ENCODE results near the gene SYCN.

Gene SYCN

DNA sequence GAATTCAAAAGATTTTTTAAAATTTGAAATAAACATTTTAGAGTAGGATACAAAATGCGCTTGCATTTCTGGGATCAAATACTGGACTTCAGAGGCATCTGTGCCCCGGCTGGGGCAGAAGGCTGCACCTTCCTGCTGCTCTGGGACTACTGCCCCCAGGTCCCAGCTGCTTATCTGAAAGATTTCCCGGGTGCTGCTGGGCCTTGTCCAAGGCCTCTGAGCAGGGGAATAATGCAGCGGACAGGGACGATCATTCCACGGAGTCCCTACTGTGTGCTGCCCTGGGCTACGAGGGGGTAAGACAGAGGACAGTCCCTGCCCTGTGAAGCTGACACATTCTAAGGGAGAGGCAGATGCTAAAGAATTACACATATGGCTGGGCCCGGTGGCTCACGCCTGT lies 40.4 kb downstream of the SYCN start:
- H3K36me3 ChIP-seq (ENCODE audit: control insufficient read depth, insufficient read depth, low read length) = no peaks in the 10 kb centered on the region
- no peak overlapping the region for H2AFZ ChIP-seq
- H3K4me3 ChIP-seq (ENCODE audit: low read depth, low read length) = no peak overlapping the region
- H3K27me3 ChIP-seq (ENCODE audit: control insufficient read depth, insufficient read depth, low read length) = no peaks in the 10 kb centered on the region
- no peaks in the 10 kb centered on the region for H3K9me3 ChIP-seq (ENCODE audit: control insufficient read depth, low read length)
- H3K9ac ChIP-seq = no peak overlapping the region
- H3K79me2 ChIP-seq = peaks cover 86% of the 10 kb centered on the region
- H3K4me1 ChIP-seq = peaks cover 37% of the 10 kb centered on the region
- no peak overlapping the region for H3K27ac ChIP-seq
- H3K4me2 ChIP-seq (ENCODE audit: low read length) = no peak overlapping the region
- TF ChIP-seq, protein P1, sequence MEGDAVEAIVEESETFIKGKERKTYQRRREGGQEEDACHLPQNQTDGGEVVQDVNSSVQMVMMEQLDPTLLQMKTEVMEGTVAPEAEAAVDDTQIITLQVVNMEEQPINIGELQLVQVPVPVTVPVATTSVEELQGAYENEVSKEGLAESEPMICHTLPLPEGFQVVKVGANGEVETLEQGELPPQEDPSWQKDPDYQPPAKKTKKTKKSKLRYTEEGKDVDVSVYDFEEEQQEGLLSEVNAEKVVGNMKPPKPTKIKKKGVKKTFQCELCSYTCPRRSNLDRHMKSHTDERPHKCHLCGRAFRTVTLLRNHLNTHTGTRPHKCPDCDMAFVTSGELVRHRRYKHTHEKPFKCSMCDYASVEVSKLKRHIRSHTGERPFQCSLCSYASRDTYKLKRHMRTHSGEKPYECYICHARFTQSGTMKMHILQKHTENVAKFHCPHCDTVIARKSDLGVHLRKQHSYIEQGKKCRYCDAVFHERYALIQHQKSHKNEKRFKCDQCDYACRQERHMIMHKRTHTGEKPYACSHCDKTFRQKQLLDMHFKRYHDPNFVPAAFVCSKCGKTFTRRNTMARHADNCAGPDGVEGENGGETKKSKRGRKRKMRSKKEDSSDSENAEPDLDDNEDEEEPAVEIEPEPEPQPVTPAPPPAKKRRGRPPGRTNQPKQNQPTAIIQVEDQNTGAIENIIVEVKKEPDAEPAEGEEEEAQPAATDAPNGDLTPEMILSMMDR (IDR thresholded peaks at IDR 0.05) = no peak

DNA sequence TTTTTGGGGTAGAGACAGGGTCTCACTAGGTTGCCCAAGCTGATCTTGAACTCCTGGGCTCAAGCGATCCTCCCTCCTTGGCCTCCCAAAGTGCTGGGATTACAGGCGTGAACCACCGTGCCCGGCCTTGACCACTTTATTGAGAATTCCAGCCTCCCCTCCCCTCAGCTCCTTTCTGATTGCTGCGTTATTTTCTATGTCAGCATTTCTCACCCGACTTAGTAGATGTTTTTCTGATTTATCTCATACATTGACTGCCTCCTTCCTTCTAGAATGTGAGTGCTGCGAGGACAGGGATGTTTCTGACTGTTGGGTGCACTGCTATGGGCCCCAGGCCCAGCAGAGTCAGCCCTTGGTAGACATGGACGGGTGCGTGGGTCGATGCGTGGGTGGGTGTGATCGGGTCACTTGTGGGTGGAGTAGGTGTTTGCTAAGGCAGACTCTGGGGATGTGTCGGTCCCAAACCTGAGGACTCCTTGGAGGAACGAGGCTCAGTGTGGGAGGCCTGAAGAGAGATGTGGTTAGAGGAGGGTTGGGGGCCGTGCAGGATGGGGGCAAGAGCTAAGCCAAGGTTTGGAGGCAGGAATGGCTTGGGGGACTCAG lies 41.5 kb downstream of the SYCN start:
- Histone ChIP-seq H3K27me3 (ENCODE audit: control insufficient read depth, insufficient read depth, low read length) (no peaks in the 10 kb centered on the region), H3K4me1 (peaks cover 36% of the 10 kb centered on the region), H2AFZ (no peak overlapping the region), H3K79me2 (peaks cover 86% of the 10 kb centered on the region), H3K9me3 (ENCODE audit: control insufficient read depth, low read length) (no peaks in the 10 kb centered on the region), H3K36me3 (ENCODE audit: control insufficient read depth, insufficient read depth, low read length) (no peaks in the 10 kb centered on the region), H3K4me2 (ENCODE audit: low read length) (no peak overlapping the region), H3K27ac (no peak overlapping the region), H3K9ac (no peak overlapping the region), H3K4me3 (ENCODE audit: low read depth, low read length) (no peak overlapping the region)
- TF ChIP-seq, protein P1 (IDR thresholded peaks at IDR 0.05) = no peak

DNA sequence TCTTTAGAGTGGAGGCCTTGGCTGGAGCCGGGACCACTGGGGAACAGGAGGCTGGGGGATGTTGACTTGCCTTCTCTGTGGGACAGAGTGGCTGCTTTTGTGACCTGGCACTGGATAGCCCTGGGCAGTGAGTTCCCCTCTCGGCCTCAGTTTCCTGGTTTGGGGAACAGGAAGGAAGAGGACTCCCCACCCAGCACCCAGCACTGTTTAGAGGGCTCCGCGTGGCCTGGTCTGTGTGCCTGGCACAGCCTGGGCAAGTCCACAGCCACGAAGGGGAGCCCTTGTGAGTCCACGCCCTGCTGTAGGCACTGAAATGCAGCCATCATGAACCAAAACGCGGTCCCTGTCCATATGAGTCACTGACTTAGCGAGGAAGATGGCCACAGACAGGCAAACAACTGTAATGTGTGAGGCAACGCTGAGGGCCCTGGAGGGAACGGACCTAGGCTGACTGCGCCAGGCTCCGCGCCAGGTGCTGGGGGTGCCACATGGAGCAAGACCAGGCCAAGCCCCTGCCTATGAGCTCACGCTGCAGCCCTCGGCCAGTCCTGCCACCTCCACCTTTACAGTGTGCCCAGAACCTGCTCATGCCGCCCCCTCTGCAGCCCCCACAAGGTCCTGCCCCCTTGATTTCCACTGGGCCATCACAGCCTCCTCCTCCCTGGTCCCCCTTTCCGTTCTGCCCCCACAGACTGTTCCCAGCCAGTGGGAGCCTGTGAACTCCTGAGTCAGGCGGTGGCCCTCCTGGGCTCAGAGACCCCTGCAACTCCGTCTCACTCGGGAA lies 43.0 kb downstream of the SYCN start:
- Histone ChIP-seq H3K27me3 (ENCODE audit: control insufficient read depth, insufficient read depth, low read length) (no peaks in the 10 kb centered on the region), H3K4me1 (peaks cover 40% of the 10 kb centered on the region), H3K27ac (no peak overlapping the region), H3K36me3 (ENCODE audit: control insufficient read depth, insufficient read depth, low read length) (no peaks in the 10 kb centered on the region), H3K9me3 (ENCODE audit: control insufficient read depth, low read length) (no peaks in the 10 kb centered on the region), H2AFZ (no peak overlapping the region), H3K79me2 (peaks cover 93% of the 10 kb centered on the region), H3K4me3 (ENCODE audit: low read depth, low read length) (no peak overlapping the region), H3K9ac (no peak overlapping the region), H3K4me2 (ENCODE audit: low read length) (no peak overlapping the region)
- TF ChIP-seq, protein P1 (IDR thresholded peaks at IDR 0.05) = no peak

DNA sequence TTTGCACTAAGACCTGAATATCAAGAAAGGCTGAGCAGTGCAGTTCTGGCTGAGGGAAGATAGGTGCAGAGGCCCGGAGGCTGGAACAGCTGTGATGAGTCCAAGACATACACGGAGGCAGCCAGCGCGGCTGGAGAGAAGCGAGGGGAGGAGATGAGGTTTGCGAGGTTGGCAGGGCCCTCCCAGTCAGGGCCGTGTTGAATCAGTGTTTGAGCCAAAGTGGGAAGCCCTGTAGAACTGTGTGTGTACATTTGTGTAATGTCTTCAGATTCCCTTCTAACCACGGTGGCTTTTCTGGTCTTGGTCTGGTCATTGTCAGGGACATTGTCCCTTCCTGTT lies 43.6 kb downstream of the SYCN start:
- TF ChIP-seq, protein P1 (IDR thresholded peaks at IDR 0.05) = no peak
- H3K9ac ChIP-seq = no peak overlapping the region
- H3K4me3 ChIP-seq (ENCODE audit: low read depth, low read length) = no peak overlapping the region
- H3K4me2 ChIP-seq (ENCODE audit: low read length) = no peak overlapping the region
- H3K4me1 ChIP-seq = peaks cover 45% of the 10 kb centered on the region
- no peak overlapping the region for H3K27ac ChIP-seq
- no peaks in the 10 kb centered on the region for H3K27me3 ChIP-seq (ENCODE audit: control insufficient read depth, insufficient read depth, low read length)
- H2AFZ ChIP-seq = no peak overlapping the region
- H3K9me3 ChIP-seq (ENCODE audit: control insufficient read depth, low read length) = no peaks in the 10 kb centered on the region
- H3K36me3 ChIP-seq (ENCODE audit: control insufficient read depth, insufficient read depth, low read length) = no peaks in the 10 kb centered on the region
- H3K79me2 ChIP-seq = peaks cover 93% of the 10 kb centered on the region

Measured in parathyroid adenoma (tissue), 2 donors.